GM18499 (cell line): ENCODE data around the gene RNASEH2C.
A peak's percentile ranks its signal among the peaks of the same experiment; 100 is the strongest.
"Not testable (repeated sequence)": the region's sequence is repeated elsewhere in the genome, so short reads cannot be mapped to it uniquely, and the experiment has no call there.

Experiments used
- ATAC-seq: cut with Tn5 transposase; IDR thresholded peaks from one replicate; pipeline ENCODE4 v1.9.1; 2021; ENCODE audit warnings: moderate number of reproducible peaks; ENCODE audit not compliant: insufficient read depth, unreplicated experiment

RNASEH2C gene

GRCh38 chr11:65718531-65718930, 2.1 kb downstream of the RNASEH2C start:
- ATAC-seq, result no peak

GRCh38 chr11:65717906-65718305, 2.7 kb downstream of the RNASEH2C start:
- no peak for ATAC-seq

- ATAC-seq, result no peak
These were observed 3.7 kb downstream of the RNASEH2C start for GRCh38 chr11:65716774-65717405.

GRCh38 chr11:65716302-65716701, 4.3 kb downstream of the RNASEH2C start:
- ATAC-seq, result no peak

GRCh38 chr11:65714433-65714832, 6.2 kb downstream of the RNASEH2C start:
- ATAC-seq, result no peak

GRCh38 chr11:65713212-65713969, 7.2 kb downstream of the RNASEH2C start:
- no peak for ATAC-seq

- peak; percentile 12 for ATAC-seq
These were observed 7.9 kb downstream of the RNASEH2C start for GRCh38 chr11:65712633-65713076.

- peak; percentile 57 for ATAC-seq
These were observed 8.6 kb downstream of the RNASEH2C start, which contains the start of gene KAT5 for GRCh38 chr11:65711785-65712632. TSS of gene KAT5 (plus strand) at chr11:65712252. CDS start at chr11:65712268, 16 bp downstream.

GRCh38 chr11:65710421-65710820, 10.2 kb downstream of the RNASEH2C start:
- ATAC-seq, result no peak

GRCh38 chr11:65709661-65710060, 10.9 kb downstream of the RNASEH2C start:
- no peak for ATAC-seq

- no peak for ATAC-seq
These were observed 12.1 kb downstream of the RNASEH2C start for GRCh38 chr11:65708451-65708850.

- not testable (repeated sequence) for ATAC-seq
These were observed 13.6 kb downstream of the RNASEH2C start for GRCh38 chr11:65707002-65707401.

- ATAC-seq, result not testable (repeated sequence)
These were observed 14.3 kb downstream of the RNASEH2C start for GRCh38 chr11:65706303-65706763.

- ATAC-seq, result no peak
These were observed 16.8 kb downstream of the RNASEH2C start for GRCh38 chr11:65703846-65704245.

GRCh38 chr11:65701686-65702085, 18.9 kb downstream of the RNASEH2C start:
- ATAC-seq, result no peak

- no peak for ATAC-seq
These were observed 20.2 kb downstream of the RNASEH2C start for GRCh38 chr11:65700399-65700798.

GRCh38 chr11:65699306-65699705, 21.3 kb downstream of the RNASEH2C start:
- ATAC-seq, result no peak

GRCh38 chr11:65698205-65698604, 22.4 kb downstream of the RNASEH2C start:
- ATAC-seq, result no peak

- ATAC-seq, result no peak
These were observed 23.6 kb downstream of the RNASEH2C start for GRCh38 chr11:65696802-65697552.
